NOMO-1 treated with DMSO at 0.1 percent for 48 hours (cell line): ENCODE results near the gene SLC2A4.

Source experiments
- DNase-seq: peaks from one replicate; lab custom pipeline; 2025; ENCODE audit not compliant: unreplicated experiment; lab: John Stamatoyannopoulos, UW

SLC2A4 gene

DNA sequence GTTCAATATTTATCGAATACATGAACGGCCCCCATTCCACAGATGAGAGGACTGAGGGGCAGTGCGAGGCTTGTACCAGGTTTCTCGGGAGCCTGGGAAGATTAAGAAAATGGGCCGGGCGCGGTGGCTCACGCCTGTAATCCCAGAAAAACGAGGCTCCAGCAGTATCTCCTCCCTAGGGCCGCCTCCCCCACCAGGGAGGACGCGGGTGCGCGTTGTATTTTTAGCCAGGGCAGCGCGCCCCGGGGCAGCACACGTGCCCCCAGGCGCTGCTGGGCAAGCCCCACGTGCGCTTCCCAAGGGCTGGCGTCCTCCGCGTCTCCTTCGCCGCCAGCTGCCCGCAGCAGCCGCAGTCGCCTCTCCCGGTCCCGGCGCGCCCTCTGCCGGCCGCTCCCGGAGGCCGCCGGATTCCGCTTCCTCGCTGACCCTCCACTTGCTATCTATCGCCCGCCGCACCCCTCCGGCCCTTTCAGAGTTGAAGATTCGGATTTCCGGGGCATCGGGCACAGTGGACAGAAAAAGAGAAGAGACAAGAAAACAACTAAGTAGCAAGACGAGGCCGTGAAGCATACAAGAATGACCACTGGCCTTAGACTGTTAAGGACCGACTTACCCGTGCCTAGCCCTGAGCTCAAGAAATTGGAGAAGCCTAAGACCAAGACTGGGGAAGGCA is 14.8 kb downstream of the SLC2A4 start:
- DNase-seq = peak; percentile 73

DNA sequence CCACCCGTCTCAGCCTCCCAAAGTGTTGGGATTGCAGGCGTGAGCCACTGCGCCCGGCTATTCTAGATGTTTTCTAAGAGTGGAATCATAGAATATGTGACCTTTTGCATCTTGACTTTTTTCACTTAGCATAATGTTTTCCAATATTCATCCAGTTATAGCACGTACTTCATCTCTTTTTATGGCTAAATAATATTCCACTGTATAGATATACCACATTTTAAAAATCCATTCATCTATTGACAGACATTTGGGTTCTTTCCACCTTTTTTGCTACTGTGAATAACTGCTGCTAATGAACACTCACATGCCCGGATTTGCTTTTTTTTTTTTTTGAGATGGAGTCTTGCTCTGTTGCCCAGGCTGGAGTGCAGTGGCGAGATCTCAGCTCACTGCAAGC is 22.7 kb downstream of the SLC2A4 start:
- DNase-seq = no peak

DNA sequence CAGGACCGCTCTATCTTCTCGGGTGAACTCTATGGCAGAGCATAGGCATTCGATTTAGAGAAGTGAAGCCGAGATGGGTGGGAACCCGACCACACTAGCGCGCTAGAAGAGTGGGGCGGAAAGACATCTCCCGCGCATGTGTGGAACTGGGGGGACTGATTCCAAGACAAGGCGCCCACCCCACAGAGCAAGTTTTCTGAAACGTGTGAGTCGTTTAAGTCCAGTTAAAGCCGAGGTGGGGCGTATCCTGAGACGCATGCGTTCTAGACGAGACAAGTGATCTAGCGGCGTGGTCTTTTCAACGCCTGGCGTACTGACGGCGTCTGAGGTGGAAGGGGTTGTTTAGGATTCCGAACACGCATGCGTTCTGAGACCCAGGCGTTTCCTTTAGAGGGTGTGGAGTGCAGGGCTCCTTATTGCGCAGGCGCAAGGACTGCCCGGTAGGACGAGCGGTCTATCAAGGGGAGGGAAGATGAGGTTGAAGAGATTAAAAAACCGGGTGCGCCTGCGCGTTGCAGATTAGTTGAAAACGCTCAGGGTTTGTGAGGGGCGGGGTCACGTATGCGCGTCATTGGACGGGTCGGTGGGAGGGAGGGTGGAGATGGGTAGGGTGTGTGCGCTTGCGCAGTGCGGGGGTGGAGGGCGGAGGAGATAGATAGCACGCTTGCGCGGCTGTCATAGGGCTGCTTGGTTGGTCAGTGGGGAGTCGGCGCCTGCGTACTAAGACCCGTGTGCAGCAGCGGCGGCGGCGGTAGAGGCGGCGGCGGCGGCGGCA is 25.6 kb downstream of the SLC2A4 start, which contains the start of gene EIF5A:
TSS of gene EIF5A (plus strand) at position 718 of the 775 bp plus-strand sequence. CDS start 2,008 bp downstream, outside the sequence.
- peak; percentile 100 for DNase-seq

DNA sequence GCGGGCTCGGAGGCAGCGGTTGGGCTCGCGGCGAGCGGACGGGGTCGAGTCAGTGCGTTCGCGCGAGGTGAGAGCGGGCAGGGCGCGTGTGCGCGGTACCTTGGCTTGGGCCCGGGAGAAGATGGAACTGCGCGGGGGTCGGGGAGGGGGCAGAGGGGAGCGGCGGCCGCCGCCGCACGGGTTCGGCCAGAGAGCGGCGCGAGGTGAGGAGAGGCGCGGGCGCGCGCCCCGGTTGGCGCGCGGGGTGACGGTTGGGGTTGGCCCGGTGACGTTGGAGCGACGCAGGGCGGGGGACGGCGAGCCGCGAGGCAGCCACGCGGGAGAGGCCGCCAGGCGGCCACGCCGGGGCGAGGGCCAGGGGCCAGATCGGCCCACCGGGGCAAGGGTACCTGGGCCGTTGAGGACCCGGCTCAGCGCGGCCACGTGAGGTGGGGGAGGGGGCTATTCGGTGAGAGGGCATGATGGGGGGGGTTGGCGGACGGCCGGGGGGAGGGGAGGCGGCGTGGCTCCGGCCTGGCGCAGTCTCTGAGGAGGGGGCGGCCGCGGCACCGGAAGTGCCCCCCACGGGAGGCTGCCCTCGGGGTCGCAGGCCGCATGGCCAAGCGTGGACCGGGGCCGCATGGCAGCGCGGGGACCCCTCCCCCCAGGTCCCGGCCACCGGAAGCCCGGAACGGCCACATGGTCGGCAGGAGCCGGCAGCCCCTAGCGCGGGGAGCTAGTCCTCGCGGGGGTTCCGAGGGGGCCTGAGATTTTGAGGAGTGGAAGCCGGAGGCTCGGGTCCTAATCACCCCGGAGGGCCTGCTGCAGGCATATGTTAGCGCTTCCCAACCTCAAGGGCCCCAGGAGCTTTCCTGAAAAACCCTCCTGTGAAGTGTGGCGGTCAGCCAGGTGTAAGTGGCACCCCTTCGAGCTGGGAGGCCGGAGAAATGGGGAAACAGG is 26.4 kb downstream of the SLC2A4 start:
- DNase-seq = peak; percentile 39

DNA sequence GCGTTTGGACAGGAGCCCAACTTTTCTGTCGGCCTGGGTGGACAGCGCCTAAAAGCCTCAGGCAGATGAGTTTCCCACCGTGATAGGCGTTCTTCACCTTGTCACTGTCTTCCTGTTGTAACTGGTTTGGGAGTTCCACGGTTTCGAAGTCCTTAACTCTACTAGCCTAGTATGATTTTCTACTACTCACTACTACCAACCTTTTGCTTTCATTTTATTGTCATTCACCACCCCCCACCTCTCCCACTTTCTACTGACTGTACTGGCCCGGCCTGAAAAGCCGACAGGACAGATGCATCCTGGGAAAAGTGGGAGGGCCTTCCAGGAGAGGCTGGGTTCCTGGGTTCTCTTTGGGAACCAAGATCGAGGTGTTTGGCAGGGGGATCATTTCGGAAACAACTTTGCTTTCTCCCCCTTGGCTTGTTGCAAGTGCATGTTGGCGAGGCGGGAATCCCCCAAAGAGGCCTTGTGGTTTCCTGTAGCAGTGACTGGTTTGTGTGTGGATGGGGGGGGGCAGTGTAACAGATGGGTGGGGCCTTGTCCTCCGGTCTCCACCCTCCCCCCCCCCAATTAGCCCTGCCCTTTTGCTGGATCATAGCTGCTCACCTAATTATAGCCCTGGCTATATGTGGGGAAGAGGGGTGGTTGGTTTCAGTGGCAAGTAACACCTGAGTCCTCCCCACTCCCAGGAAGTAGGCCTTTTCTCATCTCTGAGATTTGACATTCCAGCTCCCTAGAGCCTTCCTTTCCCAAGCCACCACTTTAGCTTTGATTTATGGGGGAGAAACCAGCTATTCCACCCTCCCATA is 27.3 kb downstream of the SLC2A4 start:
- peak; percentile 76 for DNase-seq

DNA sequence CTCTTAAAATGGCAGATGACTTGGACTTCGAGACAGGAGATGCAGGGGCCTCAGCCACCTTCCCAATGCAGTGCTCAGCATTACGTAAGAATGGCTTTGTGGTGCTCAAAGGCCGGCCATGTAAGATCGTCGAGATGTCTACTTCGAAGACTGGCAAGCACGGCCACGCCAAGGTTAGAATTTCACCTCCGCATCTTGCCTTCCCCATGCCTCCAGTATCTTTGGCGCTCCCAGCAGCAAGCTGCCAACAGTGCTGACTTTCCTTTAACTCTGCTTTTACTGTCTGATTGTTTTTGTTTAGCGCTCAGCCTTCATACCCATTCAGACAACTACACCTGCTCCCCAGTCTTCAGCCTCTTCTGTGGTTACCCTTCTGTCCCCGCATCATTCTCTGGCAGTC is 28.1 kb downstream of the SLC2A4 start:
- DNase-seq = no peak

DNA sequence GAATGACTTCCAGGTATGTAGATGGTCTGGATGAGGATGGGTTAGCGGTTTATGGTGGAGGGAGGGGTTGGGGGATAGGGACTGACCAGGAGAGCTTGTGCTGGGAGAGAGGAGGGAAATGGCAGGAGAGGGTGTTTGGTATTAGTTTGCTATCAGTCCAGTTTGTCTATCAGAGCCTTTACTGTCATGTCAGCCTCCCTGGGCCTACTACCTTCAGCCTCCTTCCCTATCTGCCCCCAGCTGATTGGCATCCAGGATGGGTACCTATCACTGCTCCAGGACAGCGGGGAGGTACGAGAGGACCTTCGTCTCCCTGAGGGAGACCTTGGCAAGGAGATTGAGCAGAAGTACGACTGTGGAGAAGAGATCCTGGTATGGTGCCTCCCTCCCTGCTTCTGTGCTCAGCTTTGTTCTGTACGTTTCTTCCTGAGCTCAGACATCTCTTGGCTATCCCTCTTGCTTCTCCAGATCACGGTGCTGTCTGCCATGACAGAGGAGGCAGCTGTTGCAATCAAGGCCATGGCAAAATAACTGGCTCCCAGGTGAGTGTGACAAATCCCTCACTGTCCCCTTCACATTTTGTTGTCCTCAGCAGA is 29.7 kb downstream of the SLC2A4 start:
- no peak for DNase-seq

DNA sequence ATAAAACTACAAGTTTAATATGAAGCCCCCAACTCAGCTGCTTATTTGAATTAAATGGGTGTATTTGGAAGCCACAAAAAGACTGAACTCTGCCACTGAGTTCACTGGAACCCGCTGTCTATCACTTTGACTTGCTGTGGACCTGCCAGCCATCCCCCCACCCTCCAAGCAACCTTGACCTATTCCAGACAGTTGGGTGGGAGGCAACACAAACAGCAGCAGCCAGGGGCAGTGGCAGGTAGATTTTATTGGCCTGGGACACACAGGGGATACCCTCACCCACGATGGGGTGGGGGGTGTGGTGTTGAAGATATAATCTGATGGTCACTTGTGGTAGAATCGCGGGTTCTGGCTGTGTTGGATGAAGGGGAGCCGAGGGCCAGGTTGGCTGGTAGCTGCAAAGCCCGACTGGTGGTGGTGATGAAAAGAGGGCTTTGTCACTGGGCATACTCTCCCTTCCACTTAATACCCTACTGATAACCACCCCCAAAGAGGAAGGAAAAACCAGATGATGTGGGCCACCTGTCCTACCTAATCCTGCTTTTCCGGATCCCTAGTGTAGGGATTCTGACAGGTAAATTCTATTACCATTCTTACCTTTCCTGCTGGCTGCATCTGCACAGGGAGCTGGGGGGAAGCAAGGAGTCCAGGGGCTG is 31.0 kb downstream of the SLC2A4 start:
- no peak for DNase-seq

DNA sequence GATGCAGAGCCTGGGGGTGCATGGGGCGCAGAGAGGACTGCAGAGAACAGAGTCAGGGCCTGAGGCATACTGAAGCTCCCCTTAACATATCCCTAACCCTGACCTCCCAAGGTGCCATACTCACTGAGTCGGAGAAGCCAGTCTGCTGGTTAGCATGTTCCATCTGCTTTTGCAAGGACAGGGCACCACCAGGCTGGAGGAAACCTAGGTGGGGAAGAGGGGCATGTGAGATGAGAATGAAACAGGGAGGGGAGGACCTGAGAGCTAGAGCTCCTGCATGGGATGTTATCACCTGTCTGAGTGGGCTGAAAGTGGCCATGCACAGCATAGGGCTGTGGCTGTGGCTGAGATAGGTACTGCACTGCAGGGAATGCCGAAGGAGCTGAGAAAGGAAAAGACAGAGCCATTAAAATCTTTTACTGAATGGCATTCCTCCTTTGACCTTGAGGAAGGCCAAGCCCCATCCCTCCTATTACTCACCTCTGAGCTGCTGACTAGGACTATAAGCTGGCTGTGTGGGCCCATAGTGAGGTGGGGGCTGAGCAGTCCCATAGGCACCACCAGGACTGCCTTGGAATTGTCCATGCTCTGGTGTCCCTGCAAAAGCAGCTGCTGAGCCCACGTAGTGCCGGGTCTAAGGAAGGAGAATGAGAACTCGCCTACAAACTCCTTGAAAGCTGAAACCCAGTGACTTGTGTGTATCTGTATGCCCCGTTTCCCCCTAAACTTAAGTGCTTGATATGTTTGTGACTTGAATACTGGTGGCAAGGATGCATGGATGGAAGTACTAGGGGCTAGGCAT is 31.8 kb downstream of the SLC2A4 start:
- no peak for DNase-seq

DNA sequence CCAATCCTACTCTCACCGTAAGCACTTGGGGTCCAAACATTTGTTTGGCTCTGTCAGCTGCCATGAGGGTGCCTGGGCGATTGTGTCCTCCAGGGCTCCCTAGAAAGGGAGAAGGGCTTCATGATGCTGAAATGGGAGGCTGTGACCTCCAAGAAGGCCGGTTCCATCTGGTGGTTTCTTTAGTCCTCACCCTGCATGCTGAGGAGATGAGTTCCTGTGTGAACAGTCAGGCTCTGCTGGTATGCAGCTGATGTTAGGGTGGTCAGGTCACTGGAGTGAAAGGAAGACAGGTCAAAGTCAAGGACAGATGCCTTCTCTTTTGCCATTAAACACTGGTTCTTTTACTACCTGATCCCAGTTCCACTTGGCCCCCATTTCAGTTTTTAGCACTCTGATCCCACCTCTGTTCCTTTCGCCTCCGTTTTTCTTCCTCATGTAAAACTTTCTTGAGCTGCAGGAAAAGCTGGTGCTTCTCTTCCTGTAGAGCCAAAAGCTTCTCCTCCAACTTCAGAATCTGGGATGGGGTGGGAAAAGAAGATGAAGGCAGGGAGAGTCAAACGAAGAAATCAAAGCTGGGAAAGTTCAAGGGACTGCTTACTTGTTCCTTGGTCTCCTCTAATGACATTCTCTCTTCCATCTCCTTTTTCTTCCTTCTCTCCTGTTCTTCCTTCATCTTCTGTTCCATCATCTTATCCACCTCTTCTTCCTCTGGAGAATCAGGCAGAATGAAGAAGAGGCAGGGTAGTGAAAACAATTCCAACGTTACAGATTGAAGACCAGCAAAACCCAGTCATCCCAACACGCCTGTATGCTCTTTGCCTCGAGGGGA is 32.6 kb downstream of the SLC2A4 start:
- no peak for DNase-seq

DNA sequence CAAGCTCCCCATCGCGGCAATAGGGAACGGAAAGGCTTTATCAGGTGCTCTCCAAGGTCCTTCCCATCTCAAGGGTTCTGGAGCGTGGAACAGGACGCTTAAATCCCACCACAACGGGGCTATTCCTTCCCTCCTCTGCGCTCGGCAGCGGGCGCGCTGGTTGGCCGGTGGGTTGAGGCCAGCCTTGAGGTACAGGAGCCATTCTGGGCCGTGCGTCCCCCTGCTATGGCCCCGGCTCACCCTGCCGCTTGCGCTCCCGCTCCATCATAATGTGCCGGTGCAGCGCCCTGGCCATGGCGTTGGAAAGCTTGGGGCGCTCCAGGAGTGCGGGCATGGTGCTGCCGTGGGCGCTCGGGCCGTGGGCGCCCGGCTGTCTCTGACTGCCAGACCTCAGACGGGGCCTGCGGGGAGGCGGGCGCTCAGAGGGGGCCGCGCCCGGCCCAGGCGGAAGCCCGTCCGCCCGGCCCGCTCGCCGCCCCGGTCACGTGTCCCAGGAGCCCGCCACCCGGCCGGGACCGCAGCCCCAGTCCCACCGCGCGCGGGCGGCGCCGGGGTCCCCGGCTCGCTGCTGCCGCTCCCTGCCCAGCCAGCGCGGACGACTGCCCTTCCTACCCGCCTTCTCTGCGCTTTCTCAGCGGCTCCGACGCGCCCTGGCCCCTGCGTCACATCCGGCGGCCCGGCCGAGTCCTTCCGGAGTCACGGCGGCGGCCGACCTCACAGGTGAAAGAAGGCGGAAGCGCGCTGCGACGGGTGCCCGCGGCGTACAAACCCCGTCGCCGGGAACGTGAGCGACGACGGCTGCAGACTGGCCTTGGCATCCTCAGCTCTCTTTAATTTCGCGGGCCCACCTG is 33.4 kb downstream of the SLC2A4 start, which contains the start of gene GPS2:
TSS of gene GPS2 (minus strand) at position 642 of the 851 bp plus-strand sequence. CDS start at position 334, 308 bp downstream.
- DNase-seq = peak; percentile 83

DNA sequence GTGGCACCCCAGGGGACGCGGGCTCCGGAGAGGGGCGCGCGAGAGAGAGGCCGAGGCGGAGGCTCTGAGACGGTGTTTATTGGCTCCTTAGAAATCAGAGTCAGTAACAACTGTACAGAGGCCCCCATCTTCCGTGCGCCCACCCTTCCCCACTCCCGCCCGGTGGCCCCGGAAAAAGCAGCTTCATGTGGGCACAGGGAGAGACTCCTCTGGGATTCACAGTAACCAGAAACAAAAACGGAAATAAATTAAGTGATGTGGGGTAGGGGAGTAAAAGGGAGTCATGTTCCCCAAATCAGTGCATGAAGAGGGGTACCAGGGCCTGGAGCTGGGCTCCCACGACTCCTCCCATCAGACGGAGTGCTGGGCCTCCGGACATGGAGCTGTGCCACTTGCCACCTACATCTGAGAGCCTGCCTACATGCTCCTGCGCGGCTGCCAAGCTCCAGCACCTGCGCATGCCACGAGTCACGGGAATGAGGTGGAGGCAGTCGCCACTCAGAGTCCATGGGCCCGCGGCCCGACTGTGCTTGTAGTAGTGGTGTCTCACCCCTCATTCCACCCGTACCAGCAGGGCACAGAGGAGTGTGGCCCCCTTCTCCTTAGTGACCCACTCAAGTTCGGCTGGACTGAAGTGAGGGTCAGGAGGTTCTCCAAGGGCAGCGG is 34.2 kb downstream of the SLC2A4 start:
- DNase-seq = no peak

DNA sequence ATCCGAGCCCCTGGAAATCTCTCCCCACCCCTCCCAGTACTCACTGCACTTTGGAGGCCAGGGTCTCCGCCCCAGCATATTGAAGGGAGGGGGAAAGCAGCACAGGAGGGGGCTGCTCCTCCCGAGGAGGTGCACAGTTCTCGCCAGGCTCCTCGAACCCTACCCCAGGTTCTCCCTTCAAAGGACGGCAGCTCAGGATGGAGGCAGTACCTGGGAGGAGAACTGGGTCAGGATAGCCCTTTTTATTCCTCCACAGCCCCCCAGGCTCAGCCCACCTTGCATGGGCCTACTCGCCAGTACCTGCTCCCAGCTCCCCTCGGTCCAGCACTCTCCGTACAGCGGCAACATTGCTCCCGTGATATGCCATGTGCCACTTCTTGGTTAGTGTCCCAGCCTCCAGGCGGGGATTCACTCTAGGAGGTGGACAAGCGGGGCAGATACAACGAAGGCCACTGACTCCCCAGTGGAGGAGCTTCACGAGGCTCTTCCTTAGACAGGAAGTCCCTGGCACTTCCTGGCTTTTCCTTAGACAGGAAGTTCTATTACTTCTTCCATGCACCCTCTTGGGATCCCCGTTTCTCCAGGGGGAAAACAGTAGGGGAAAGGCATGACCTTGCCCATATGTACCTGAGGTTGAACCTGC is 35.8 kb downstream of the SLC2A4 start:
- DNase-seq = no peak

DNA sequence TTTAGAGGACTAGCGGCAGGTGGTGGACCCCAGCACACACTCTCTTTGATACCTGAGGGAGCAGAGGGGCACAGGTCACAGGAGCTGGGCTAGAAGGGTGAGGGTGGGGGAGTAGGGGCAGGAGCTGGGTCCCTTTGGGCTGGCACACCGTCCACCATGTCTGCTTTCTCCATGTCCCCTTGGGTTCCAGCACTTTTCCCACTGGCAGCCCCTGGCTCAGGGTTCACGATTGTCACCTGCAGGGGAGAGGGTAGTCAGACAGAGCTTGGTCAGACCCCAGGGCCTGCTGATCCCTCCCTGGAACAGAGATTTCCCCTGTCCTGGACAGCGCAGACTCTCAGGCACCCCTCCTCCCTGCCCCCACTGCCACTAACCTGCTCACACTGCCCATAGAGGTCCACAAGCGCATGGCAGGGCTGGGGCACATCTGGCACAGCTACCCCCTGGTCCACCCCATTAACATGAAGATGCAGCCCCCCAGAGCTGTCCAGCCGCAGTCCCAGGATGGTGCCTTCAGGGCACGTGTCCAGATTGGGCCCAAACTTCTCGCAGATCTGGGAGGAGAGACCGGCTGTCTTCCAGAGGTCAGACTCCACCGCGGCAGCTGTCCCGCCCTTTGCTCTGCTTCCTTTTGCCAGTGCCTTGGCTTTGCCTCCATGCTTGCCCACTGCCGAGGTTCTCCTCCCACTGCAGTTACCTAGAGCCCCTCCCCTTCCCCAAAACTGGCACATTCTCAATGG is 36.8 kb downstream of the SLC2A4 start:
- DNase-seq = no peak

DNA sequence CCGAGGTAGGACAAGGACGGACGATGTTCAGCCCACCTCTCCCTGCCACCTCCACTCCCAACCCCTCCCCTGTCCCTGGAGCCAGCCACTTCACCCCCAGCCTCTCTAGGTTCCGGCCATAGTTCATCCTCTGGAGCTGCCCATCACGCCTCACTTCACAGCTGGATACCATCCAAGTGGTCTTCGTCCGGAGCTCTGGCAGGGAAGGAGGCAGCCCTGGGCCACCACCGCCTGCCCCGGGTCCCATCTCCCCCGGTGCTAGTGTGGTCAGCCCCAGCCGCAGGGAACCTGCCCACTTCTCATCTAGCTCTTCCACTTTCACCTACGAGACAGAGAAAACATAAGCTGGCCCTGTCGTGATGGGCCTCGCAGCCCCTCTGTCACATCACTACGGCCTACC is 39.9 kb downstream of the SLC2A4 start:
- no peak for DNase-seq
